Measurements from ENCODE around the gene ITGB6.
A peak's percentile ranks its signal among the peaks of the same experiment; 100 is the strongest.

ITGB6 gene

GRCh38 chr2:160221391-160222276 lies 21.6 kb upstream of the ITGB6 start:
- no peak for DNase-seq (ENCODE audit: low read depth)

DNA sequence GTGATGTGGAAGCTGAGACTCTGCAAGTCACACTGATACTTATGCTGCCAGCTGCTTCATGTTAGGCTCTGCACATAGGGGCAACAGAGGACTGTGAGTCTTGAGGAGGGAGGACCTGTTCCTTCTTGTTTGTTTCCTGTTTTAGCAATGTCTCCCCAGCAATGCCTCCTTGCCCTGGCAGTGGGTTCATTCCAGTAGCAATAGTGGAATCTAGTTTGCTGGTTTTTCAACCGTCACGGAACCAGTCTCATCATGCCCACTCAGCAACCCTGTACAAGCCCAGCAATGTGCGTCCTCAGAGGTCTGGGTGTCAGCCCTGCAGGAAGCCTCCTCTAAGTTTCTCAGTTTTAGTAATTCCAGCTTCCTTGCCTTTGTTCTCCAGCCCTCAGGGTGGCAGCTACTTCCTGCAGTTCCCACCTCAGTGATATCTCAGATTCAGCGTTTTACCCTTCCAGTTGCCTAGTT lies 20.5 kb upstream of the ITGB6 start:
- DNase-seq (ENCODE audit: low read depth), result no peak

DNA sequence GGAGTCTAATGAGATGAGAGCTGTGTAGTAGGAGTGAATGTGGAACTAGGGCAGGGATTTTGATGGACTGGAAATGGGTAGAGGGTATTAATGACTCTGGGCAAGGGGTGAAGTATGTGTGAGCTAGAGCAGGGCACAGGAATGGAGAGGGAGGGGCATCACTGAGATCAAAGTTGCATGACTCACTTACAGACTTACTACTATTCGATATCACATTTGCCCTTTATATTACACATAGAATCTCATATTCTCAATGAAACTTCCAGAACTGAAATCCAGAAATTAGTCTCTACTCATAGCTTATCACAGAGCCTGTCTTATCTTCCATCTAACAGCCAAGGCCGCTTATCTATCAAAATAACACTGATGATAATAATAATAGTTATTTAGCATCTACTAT lies 20.0 kb upstream of the ITGB6 start:
- no peak for DNase-seq (ENCODE audit: low read depth)

DNA sequence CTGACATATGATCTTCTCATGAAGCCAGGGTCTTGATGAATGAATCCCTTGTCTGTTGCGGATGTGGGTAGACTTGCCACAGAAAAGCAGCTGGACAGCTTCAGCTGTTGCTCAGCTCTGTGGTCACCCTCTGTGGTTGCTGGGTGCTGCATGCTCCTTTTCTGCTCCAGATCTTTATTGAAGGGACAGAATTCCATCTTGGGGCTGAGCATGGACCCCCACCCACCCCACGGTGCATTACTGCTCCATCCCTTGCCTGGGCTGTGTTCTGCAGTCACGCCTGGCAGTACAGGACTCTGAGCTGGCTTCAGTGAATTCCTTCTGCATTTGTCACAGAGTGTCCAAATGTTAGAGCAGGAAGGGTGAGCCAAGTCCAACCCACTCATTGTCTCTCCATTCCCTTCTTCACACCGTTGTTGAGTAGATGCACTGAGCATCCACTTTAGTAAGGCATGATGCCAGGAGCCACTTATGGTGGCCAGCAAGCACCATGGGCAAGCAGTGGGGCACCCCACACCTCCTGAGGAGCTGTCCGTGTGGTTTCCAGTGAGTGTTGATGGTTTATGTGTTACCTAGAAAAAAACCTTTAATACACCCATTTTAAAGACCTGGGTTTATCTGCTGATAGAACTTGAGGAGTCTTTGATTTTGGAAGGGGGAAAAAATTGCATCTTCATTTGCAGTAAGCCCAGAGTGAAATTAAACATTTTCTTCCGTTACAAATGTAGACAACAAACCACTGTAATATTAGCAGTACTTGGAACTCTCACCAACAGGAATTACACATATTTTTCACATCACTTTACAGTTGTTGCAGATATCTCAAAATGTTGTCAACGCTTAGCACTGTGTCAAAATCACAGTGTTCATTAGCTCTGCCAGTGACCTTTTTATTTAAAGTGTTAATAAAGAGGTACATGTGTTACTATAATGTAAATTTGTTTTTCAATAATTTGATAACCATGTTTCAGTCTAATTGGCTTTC lies 14.7 kb upstream of the ITGB6 start:
- peak; percentile 79 for DNase-seq (ENCODE audit: low read depth)

DNA sequence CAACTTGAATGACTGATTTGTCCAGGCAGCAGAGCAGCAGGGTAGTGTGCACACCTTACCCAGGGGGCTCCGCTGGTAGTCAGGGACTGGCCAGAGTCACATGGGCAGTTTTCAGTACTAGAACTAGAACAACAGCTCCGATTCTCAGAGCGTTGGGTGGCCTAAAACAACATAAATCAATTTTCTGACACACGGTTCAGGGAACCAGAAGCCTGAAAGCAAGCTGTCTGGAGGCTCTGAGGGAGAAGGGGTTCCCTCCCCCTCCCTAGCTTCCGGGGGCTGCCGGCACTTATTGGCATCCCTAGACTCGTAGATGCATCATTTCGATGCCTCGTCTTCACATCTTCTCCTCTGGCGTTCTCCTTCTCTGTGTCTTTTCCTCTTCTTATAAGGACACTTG lies 13.4 kb upstream of the ITGB6 start:
- DNase-seq (ENCODE audit: low read depth), result no peak

GRCh38 chr2:160210599-160211138 lies 10.6 kb upstream of the ITGB6 start:
- DNase-seq (ENCODE audit: low read depth), result no peak

- peak; percentile 78 for DNase-seq (ENCODE audit: low read depth)
These were observed 9.4 kb upstream of the ITGB6 start for GRCh38 chr2:160209516-160209856.

DNA sequence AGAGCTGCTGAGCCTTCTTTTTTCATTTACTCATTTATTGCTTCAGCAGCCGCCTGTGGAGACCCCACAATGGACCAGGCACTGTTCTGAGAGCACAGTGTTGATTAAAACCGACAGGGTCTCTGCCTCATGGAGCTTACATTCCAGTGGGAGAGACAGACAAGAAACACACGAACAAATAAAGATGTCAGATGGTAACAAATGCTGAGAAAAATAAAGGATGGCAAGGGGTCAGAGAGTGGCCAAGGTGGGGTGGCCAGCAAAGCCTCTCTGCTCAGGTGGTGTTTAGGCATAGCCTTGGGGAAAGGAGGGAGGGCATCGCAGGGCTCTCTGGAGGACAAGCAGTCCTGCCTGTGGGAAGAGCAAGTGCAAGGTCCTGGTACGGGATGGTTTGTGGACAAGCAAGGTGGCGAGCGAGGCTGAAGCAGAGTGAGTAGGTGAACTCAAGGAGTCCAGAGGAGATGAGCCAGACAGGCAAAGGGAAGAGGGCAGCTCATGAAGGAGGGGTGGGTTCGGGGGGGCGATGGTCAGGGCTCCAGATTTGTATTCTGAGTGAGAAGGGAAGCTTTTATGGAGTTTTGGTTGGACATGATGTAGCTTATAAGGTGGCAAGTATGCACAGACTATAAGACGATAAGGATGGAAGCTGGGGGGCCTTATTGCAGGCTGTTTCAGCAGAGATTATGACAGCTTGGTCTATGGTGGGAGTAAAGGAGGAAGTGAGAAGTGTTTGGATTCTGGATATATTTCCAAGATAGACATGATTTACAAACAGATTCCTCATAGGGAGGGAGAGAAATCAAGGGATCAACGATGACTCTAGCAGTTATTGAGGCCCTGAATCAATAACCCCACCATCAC lies 8.8 kb upstream of the ITGB6 start:
- DNase-seq (ENCODE audit: low read depth), result no peak

- DNase-seq (ENCODE audit: low read depth), result peak; percentile 94
These were observed 8.0 kb upstream of the ITGB6 start for GRCh38 chr2:160207804-160208654.

GRCh38 chr2:160207271-160207670 lies 7.2 kb upstream of the ITGB6 start:
- no peak for DNase-seq (ENCODE audit: low read depth)

GRCh38 chr2:160206436-160206835 lies 6.4 kb upstream of the ITGB6 start:
- no peak for DNase-seq (ENCODE audit: low read depth)

GRCh38 chr2:160205505-160205904 lies 5.4 kb upstream of the ITGB6 start:
- peak; percentile 95 for DNase-seq (ENCODE audit: low read depth)

DNA sequence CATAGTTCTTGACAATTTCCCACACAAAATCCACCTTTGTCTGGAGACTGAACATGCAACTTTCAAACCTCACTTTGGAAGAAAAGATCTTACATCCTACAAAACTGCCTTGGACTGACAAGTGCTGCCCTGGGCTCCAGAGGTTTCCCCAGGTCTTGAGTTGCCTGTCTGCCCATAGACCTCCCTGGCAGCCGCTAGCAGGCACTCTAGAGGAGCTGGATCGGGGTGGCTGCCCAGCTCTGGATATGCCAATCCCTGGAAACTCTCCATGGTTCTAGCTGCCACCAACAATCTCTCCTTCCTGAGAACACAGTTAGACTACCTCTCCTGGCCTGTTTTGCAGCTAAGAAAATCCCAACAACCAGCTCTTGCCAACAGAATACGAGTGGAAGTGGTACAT lies 3.4 kb upstream of the ITGB6 start:
- no peak for DNase-seq (ENCODE audit: low read depth)

DNA sequence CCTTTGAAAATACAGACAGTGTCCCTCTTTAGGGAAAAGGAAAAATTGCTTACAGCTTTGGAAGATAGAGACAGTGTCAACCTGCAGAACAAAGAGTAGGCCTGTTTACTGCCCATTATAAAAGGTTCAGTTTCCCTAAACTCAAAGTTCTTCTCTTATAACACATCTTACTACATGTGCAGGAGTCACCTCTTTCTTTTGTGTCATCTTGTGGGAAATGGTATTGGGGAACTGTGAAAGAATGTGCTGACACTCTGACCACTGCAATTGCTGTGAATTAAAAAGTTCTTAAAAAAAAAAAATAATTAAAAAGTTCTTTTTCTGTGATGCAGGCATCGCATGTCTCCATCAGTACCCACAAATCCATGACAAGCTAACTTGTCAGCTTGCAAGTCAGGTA lies 2.9 kb upstream of the ITGB6 start:
- DNase-seq (ENCODE audit: low read depth), result no peak

DNA sequence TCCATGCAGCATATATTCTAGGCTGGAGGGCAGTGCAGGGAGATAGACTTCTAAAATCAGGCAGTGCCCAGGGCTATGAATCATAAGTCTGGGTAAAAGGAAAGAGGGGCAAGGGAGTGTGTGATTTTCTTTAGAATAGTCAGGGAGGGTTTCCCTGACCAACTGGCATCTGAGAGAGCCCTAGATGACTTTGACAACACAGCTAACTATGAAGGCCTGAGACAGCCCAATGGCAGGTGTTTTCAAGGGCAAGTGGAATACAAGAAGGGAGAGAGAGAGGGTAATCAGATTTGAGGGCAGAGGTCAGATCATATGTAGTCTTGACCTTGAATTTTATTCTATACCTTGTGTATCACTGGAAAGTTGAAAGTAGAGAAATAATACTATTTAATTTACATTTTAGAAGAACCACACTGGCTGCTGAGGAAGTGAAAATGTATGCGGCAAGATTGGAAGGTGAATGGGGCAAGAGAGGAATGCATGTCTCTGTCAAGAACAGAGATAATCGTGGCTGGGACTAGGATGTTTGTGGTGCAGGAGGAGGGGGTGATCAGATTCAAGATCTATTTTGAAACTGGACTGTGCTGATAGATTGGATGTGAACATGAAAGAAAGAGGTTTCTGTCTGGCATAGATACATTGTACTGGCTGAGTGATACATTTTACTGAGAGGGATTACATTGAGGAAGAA lies 1.9 kb upstream of the ITGB6 start:
- no peak for DNase-seq (ENCODE audit: low read depth)

DNA sequence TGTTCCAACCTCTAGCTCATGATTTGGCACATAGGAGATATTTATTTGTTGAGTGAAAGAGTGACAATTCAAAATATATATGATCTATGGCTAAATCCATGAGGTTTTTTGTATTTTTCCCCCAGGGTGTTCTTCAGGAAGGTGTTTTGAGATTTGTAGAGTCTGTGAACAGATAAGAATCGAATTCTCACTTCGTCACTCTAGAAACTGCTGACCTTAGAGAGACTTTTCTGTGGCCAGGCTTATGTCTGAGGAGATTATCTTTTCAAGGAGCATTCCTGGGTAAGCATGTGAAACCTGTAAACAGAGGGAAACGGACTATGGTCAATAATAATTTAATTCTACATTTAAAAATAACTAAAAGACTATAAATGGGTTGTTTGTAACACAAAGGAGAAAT lies 849 bp upstream of the ITGB6 start:
- DNase-seq (ENCODE audit: low read depth), result no peak

DNA sequence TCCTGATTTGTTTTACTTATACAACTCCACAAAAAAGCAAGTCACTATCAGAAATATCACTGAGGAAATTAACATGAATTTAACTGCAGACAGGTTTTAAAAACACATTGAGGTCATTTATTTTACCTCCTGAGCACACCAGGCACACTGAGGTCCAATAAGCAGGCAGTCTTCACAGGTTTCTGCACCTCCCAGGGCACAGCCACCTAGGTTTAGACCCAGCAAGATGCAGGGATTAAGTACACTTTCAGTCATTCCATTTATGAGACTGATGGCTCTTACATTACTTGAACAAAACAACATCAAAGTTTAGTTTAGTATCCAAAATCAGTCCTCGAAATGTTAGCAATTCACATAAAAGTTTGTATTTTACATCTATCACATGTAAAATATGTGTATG lies 1.0 kb downstream of the ITGB6 start:
- DNase-seq (ENCODE audit: low read depth), result no peak

DNA sequence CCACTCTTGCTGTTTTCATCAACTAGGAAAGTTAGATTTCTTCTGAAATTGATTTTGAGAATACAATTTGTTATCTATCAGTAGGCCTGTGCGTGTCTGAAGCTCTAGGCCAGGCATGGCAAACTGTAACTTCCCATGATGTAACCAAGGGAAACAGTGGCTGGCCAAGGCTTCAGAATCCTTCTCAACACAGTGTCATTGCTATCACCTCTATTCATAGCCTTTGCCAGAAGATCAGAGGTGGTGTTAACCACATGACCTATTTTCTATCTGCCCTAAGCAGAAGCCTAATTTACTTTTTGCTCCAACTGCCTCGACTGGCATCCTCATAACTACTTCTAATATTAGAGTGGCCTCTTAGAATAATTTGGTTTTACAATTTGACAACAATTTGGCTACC lies 2.5 kb downstream of the ITGB6 start:
- DNase-seq (ENCODE audit: low read depth), result no peak

GRCh38 chr2:160194946-160195345 lies 5.1 kb downstream of the ITGB6 start:
- DNase-seq (ENCODE audit: low read depth), result no peak

- no peak for DNase-seq (ENCODE audit: low read depth)
These were observed 5.7 kb downstream of the ITGB6 start for GRCh38 chr2:160194351-160194750.

Data from HS-5 (cell line).